ENCODE measurements around the gene CAVIN2. TPM values are rescaled to one million over a fixed set of nuclear protein-coding genes. Genes with fewer than 3 reads are reported as not detected.

The CAVIN2 gene, protein sequence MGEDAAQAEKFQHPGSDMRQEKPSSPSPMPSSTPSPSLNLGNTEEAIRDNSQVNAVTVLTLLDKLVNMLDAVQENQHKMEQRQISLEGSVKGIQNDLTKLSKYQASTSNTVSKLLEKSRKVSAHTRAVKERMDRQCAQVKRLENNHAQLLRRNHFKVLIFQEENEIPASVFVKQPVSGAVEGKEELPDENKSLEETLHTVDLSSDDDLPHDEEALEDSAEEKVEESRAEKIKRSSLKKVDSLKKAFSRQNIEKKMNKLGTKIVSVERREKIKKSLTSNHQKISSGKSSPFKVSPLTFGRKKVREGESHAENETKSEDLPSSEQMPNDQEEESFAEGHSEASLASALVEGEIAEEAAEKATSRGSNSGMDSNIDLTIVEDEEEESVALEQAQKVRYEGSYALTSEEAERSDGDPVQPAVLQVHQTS
- total RNA-seq: 2.1 and 9.3 TPM in 2 replicates

GRCh38 chr2:191846515-191847476, at the start of gene CAVIN2:
TSS of gene CAVIN2 (minus strand) at chr2:191847088. CDS start at chr2:191846925, 163 bp downstream.

Other genes starting within 250 kb of the CAVIN2 start
- 77.6 and 90.2 TPM in 2 replicates for gene NABP1, start 169.0 kb downstream of the CAVIN2 start, total RNA-seq